Measurements from ENCODE around the gene LY6G6D. TPM values are rescaled to one million over a fixed set of nuclear protein-coding genes. Genes with fewer than 3 reads are reported as not detected.

Gene LY6G6D
- total RNA-seq, 2 donors from 2014 or later, result not detected

- Histone ChIP-seq H3K36me3 (no peaks in the 10 kb centered on the region), H3K4me1 (ENCODE audit: control insufficient read depth in 1 of 2, low read depth in 2 of 2) (no peaks in the 10 kb centered on the region), H3K4me3 (no peak overlapping the region), H3K9me3 (no peaks in the 10 kb centered on the region), H3K27ac (no peak overlapping the region), H3K27me3 (replicated peaks; ENCODE audit: insufficient read depth) (no peaks in the 10 kb centered on the region)
- DNase-seq (ENCODE audit: low spot score) (no peak), ATAC-seq (ENCODE audit: insufficient number of reproducible peaks, low FRiP score, low read depth) (no peak)
- TF ChIP-seq, protein P1, sequence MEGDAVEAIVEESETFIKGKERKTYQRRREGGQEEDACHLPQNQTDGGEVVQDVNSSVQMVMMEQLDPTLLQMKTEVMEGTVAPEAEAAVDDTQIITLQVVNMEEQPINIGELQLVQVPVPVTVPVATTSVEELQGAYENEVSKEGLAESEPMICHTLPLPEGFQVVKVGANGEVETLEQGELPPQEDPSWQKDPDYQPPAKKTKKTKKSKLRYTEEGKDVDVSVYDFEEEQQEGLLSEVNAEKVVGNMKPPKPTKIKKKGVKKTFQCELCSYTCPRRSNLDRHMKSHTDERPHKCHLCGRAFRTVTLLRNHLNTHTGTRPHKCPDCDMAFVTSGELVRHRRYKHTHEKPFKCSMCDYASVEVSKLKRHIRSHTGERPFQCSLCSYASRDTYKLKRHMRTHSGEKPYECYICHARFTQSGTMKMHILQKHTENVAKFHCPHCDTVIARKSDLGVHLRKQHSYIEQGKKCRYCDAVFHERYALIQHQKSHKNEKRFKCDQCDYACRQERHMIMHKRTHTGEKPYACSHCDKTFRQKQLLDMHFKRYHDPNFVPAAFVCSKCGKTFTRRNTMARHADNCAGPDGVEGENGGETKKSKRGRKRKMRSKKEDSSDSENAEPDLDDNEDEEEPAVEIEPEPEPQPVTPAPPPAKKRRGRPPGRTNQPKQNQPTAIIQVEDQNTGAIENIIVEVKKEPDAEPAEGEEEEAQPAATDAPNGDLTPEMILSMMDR (IDR thresholded peaks at IDR 0.05), result no peak
These were observed 43.1 kb downstream of the LY6G6D start for GRCh38 chr6:31758281-31758680.

GRCh38 chr6:31760790-31761189 is 45.6 kb downstream of the LY6G6D start:
- ATAC-seq (ENCODE audit: insufficient number of reproducible peaks, low FRiP score, low read depth) (no peak), DNase-seq (ENCODE audit: low spot score) (no peak)
- no peak overlapping the region for H3K27ac ChIP-seq
- no peaks in the 10 kb centered on the region for H3K9me3 ChIP-seq
- no peaks in the 10 kb centered on the region for H3K27me3 ChIP-seq (replicated peaks; ENCODE audit: insufficient read depth)
- no peaks in the 10 kb centered on the region for H3K4me1 ChIP-seq (ENCODE audit: control insufficient read depth in 1 of 2, low read depth in 2 of 2)
- H3K36me3 ChIP-seq, result no peaks in the 10 kb centered on the region
- H3K4me3 ChIP-seq, result no peak overlapping the region
- TF ChIP-seq, protein P1 (IDR thresholded peaks at IDR 0.05), result no peak

DNA sequence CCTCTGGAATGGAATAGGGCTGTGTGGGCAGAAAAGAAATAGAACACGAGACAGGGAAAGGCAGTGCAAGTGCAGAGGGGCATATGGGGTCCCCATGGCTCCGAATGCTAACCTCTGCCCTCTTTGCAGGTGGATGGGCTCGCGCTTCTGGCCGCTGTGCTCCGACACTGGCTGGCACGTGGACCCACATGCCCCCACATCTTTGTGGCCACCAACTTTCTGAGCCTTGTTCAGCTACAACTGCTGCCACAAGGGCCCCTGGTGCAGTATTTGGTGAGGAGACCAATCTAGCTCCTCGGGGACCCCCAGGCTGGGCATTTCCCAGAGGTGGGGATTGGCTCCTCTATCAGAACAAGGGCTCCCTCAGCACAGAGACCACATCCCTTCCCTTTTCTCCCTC is 46.2 kb downstream of the LY6G6D start:
- no peaks in the 10 kb centered on the region for H3K27me3 ChIP-seq (replicated peaks; ENCODE audit: insufficient read depth)
- no peak for DNase-seq (ENCODE audit: low spot score)
- H3K4me1 ChIP-seq (ENCODE audit: control insufficient read depth in 1 of 2, low read depth in 2 of 2), result peaks cover 1 to 5% of the 10 kb centered on the region in 2 donors
- no peaks in the 10 kb centered on the region for H3K9me3 ChIP-seq
- no peak for ATAC-seq (ENCODE audit: insufficient number of reproducible peaks, low FRiP score, low read depth)
- H3K4me3 ChIP-seq, result no peak overlapping the region
- no peaks in the 10 kb centered on the region for H3K36me3 ChIP-seq
- no peak overlapping the region for H3K27ac ChIP-seq
- TF ChIP-seq, protein P1 (IDR thresholded peaks at IDR 0.05), result no peak

DNA sequence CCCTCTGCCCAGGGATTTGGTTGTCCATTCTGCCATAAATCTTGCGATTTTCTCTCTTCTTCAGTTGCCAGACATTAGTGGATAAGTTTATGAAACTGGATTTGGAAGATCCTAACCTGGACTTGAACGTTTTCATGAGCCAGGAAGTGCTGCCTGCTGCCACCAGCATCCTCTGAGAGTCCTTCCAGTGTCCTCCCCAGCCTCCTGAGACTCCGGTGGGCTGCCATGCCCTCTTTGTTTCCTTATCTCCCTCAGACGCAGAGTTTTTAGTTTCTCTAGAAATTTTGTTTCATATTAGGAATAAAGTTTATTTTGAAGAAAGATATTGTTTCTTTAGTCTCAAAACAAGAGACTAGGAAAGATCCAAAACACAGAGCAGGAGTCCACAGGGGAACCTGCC is 47.2 kb downstream of the LY6G6D start, which contains the start of gene SAPCD1:
Gene SAPCD1 (plus strand): TSS at position 301 of the 400 bp plus-strand sequence. CDS start 399 bp downstream, outside the sequence.
- ATAC-seq (ENCODE audit: insufficient number of reproducible peaks, low FRiP score, low read depth), result no peak
- H3K27ac ChIP-seq, result no peak within 1 kb of the TSS
- DNase-seq (ENCODE audit: low spot score), result no peak

GRCh38 chr6:31762878-31763618 is 47.9 kb downstream of the LY6G6D start:
- no peaks in the 10 kb centered on the region for H3K27me3 ChIP-seq (replicated peaks; ENCODE audit: insufficient read depth)
- ATAC-seq (ENCODE audit: insufficient number of reproducible peaks, low FRiP score, low read depth) (no peak), DNase-seq (ENCODE audit: low spot score) (no peak)
- TF ChIP-seq, protein P1 (IDR thresholded peaks at IDR 0.05), result no peak
- no peaks in the 10 kb centered on the region for H3K9me3 ChIP-seq
- H3K27ac ChIP-seq, result no peak overlapping the region
- H3K36me3 ChIP-seq, result no peaks in the 10 kb centered on the region
- H3K4me1 ChIP-seq (ENCODE audit: control insufficient read depth in 1 of 2, low read depth in 2 of 2), result peaks cover 2 to 8% of the 10 kb centered on the region in 2 donors
- H3K4me3 ChIP-seq, result no peak overlapping the region

More for the DNA sequence above, 47.2 kb downstream of the LY6G6D start, which contains the start of gene SAPCD1:
- Histone ChIP-seq H3K36me3 (no peaks in the 10 kb centered on the region), H3K27me3 (replicated peaks; ENCODE audit: insufficient read depth) (no peaks in the 10 kb centered on the region), H3K9me3 (no peaks in the 10 kb centered on the region), H3K4me3 (no peak within 1 kb of the TSS), H3K4me1 (ENCODE audit: control insufficient read depth in 1 of 2, low read depth in 2 of 2) (peaks cover 2 to 8% of the 10 kb centered on the region in 2 donors)
- TF ChIP-seq, protein P1 (IDR thresholded peaks at IDR 0.05), result no peak
